NOMO-1 (cell line): ENCODE data around the gene TOMM70.

Experiments used
- DNase-seq, 2 experiments: peaks; one replicate each; lab custom pipeline; 2025; ENCODE audit not compliant: unreplicated experiment in 2 of 2; lab: John Stamatoyannopoulos, UW

Gene TOMM70

GRCh38 chr3:100412912-100413590 lies 12.2 kb upstream of the TOMM70 start:
- DNase-seq, result no peak

- no peak for DNase-seq
Measured at GRCh38 chr3:100411091-100411982, 10.4 kb upstream of the TOMM70 start.

- no peak for DNase-seq
Measured at GRCh38 chr3:100407977-100408532, 7.2 kb upstream of the TOMM70 start.

GRCh38 chr3:100407164-100407563 lies 6.3 kb upstream of the TOMM70 start:
- DNase-seq, result no peak

- no peak for DNase-seq
Measured at GRCh38 chr3:100404250-100404548, 3.3 kb upstream of the TOMM70 start.

- DNase-seq, result no peak
Measured at GRCh38 chr3:100403362-100404249, 2.7 kb upstream of the TOMM70 start.

- DNase-seq, result no peak
Measured at GRCh38 chr3:100402891-100403290, 2.0 kb upstream of the TOMM70 start.

- DNase-seq, result peak in 1 of 2 experiments; percentile 22
Measured at GRCh38 chr3:100402256-100402655, 1.4 kb upstream of the TOMM70 start.

GRCh38 chr3:100401674-100402041 lies 769 bp upstream of the TOMM70 start:
- peak in 1 of 2 experiments; percentile 70 for DNase-seq

- peak in 1 of 2 experiments; percentile 14 for DNase-seq
Measured at GRCh38 chr3:100400419-100400779, 490 bp downstream of the TOMM70 start.

GRCh38 chr3:100399341-100400071 lies 1.4 kb downstream of the TOMM70 start:
- no peak for DNase-seq

- no peak for DNase-seq
Measured at GRCh38 chr3:100396967-100397366, 3.9 kb downstream of the TOMM70 start.

- no peak for DNase-seq
Measured at GRCh38 chr3:100395679-100396431, 5.0 kb downstream of the TOMM70 start.

- no peak for DNase-seq
Measured at GRCh38 chr3:100389025-100389424, 11.9 kb downstream of the TOMM70 start.

- DNase-seq, result no peak
Measured at GRCh38 chr3:100386437-100387074, 14.3 kb downstream of the TOMM70 start.

GRCh38 chr3:100384733-100385525 lies 16.0 kb downstream of the TOMM70 start:
- no peak for DNase-seq

- no peak for DNase-seq
Measured at GRCh38 chr3:100376301-100376700, 24.6 kb downstream of the TOMM70 start.

GRCh38 chr3:100374521-100374920 lies 26.4 kb downstream of the TOMM70 start:
- no peak for DNase-seq
